SW 1271 (cell line): ENCODE measurements around the gene NCKAP5L.
A peak's percentile ranks its signal among the peaks of the same experiment; 100 is the strongest.
"Not testable (repeated sequence)": the region's sequence is repeated elsewhere in the genome, so short reads cannot be mapped to it uniquely, and the experiment has no call there.

Experiments
- DNase-seq, 2 experiments: peaks; one replicate each; lab custom pipeline; 2025; lab: John Stamatoyannopoulos, UW

The NCKAP5L gene

DNA sequence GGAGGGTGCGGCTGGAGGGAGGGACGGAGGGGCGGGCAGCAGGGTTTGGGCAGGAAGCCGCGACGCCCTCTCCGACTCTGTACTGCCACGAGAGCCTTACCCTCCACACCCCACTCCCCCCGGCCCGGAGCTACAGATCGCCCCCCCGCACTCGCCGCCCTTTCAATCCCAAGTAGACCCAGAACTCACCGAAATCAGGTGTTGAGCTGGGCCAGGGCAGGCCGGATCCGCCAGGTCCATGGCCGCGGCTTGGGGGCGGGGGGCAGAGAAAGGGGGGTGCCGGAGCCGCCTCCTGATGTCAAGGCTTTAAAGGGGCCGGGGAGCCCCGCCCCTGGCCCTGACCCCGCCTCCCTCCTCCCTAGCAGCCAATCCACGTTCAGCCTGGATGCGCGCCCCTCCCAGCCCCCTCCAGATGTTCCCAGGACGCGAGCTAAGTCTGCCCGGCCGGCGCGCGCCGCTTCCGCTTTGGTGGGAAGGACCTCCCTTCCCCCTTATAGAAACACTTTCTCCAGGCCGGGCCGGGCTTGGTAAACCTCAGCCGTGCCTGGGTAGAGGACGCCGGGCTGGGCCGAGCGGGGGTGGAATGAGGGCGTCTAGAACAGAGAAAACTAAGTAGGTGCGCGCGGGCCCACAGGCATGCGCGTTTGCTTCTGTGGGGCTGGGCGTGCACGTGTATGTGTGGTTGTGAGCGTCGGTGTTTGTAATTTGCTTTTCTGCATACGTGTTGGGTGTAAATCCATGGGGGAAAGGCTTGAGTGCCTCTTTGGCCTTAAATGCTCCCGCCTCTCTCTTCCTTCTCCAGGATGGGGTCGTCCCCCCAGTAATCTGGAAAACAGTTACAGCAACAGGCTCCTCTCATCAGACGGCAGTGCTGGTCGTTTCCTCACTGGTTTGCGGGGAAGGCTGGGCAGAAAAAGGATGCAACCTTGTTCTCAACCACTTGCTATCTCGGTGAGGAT is at the start of gene NCKAP5L:
Gene NCKAP5L, minus strand, starts transcription at position 281 of the 959 bp plus-strand sequence. CDS start 24,369 bp downstream, outside the sequence.
- DNase-seq, result peak; percentile 83 to 92

DNA sequence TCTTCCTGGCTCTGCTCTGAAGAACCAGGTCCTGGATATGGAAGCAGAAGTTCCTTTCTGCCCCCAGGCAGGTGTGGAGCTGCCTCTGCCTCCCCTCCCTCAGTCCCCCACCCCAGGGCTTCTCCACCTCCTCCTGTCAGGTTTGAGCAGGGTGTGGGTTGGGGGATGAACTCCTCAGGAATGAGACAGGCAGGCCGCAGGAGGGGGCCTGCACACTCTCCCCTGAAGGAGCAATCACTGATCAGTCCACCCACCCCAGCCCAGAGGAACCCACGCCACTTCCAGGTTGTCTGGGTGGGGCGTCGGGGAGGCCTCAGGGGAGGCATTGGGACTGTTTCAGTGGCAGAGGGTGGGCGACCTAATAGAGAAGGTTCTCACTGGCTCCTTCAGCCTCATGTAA is 48.9 kb upstream of the NCKAP5L start:
- no peak for DNase-seq

DNA sequence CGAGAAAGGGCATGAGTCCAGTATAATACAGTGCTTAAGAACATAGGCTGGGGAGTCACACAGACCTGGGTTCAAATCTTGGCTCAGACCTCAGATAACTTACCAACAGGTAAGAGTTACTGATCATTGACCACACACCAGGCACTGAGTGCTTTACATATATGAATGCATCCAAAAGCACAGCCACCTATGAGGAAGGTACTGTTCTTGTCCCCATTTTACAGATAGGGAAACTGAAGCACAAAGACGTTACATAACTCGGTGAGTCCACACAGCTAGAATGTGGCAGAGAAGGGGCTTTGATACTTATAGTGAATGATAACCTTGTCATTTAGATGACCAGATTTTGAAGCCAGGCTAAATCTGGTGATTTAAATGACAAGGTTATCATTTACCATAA is 47.9 kb upstream of the NCKAP5L start:
- no peak for DNase-seq

DNA sequence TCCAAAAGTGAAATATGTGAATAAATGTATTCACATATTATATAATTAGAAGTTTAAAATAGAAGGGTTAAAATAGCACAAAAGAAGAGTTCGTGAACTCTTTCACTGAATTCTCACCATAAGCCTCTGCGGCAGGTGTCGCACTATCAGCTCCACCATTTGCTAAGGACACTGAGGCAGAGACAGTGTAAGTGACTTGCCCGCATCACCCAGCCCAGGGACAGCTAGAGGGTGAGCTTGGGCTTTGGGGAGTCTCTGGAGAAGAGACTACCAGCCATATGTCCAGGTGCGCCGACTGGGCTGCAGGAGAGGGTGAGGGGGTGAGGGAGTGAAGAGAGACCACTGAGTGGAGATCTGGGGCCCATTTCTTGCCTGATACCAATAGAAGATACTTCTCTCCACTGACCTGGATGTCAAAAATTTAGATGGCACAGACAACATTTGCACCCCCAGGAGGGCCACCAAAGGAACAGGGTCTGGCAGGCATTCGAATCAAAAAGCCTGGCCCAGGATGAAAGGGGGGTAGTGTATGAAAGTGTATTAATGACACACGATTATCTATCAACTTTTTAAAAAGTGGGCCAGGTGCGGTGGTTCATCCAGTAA is 47.0 kb upstream of the NCKAP5L start:
- DNase-seq, result no peak

DNA sequence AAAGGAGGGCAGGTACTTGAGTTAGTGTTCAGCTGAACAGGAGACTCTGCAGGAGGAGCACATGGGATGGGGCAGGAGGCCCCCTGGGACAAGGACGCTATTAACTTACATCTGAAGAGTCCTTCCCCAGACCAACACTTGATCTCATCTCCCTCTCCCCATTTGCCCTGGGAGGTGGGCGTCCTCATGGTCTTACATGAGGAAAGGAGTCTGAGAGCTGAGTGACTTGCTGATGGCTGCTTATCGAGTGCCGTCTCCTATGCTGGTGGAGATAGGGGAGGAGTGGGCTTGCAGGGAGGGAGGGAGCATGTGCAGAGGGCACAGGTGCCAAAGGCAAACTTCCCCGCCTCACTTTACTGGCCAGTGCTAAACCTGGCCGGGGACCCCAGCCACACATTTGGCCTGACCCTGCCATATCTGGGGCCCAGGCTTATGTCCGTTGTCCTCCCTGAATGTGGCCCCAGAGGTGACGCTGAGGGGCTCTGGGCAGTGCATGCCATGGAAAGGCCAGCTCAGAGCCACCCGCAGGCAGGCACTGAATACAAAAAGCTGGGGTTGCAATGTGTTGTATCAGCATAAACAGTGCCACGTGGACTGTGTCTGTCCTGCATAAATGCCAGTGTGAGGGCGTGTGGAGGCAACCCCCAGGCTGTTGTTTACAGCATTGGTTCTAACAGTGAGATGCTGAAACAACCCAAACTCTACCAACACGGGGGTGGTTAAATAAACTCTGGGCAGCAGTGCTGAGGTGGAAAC is 46.1 kb upstream of the NCKAP5L start:
- DNase-seq, result no peak

- DNase-seq, result no peak
Measured at GRCh38 chr12:49873361-49873934, 45.2 kb upstream of the NCKAP5L start.

DNA sequence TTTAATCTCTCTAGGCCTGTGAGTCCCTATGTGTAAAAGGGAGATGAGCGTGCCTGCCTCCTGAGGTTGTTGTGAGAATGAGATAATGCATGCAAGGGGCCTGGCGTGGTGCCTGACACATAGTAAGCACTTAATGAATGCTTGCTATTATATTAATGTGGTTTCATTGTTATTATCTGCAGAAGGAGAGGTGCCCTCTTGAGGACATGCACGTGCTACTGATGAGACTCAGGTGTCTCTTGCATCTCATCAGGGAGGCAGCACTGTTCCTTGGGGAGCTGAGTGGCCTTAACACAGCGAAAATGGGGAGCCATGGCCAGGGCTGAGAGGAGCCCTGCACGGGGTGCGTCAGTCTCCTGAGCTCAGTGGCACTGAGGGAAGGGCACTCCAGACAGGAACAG is 44.6 kb upstream of the NCKAP5L start:
- DNase-seq, result no peak

DNA sequence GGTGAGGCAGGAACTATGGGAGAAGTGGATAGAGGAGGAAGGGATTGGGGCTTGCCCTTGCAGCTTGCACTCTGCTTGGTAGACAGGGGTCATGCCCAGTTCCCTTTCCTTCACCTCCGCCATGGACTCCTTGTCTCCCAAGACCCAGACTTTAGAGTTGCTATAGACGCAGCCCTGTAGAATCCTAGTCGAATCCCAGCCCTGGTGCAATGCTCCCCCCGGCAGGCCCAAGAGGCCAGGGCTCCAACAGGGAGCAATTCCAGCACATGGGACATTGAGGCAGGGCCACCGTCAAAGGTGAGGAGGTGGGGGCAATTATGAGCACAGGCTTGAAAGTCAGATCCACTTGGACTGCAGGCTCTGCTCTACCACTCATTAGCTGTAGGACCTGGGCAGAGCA is 44.2 kb upstream of the NCKAP5L start:
- no peak for DNase-seq

DNA sequence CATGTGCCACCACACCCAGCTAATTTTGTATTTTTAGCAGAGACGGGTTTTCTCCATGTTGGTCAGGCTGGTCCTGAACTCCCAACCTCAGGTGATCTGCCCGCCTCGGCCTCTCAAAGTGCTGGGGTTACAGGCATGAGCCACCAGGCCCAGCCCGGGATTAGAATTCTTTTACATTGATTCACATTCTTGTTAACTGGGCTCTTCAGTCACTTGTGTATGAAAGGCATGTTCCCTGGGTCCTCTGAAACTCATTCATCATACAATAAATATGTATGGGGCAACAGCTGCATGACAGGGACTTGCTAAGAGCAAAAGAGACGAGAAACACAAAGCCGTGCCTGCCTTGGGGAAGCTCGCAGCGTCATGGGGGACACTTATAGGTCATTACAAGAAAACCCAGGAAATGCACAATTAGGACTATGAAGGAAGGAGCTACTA is 43.6 kb upstream of the NCKAP5L start:
- DNase-seq, result not testable (repeated sequence)

DNA sequence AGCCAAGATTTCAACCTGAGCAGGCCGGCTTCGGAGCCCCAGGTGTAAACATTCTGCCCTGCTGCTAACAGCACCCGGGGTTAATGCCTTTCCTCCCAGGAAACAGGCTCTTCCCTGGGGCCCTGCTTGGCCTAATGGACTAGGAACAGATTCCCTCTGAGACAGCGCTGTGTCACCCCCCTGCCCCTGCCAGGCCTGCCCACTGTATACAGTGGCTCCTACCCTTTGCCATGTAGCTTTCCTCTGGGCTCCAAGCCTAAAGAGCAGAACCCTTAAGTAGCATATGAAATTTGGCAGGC is 43.0 kb upstream of the NCKAP5L start:
- no peak for DNase-seq

DNA sequence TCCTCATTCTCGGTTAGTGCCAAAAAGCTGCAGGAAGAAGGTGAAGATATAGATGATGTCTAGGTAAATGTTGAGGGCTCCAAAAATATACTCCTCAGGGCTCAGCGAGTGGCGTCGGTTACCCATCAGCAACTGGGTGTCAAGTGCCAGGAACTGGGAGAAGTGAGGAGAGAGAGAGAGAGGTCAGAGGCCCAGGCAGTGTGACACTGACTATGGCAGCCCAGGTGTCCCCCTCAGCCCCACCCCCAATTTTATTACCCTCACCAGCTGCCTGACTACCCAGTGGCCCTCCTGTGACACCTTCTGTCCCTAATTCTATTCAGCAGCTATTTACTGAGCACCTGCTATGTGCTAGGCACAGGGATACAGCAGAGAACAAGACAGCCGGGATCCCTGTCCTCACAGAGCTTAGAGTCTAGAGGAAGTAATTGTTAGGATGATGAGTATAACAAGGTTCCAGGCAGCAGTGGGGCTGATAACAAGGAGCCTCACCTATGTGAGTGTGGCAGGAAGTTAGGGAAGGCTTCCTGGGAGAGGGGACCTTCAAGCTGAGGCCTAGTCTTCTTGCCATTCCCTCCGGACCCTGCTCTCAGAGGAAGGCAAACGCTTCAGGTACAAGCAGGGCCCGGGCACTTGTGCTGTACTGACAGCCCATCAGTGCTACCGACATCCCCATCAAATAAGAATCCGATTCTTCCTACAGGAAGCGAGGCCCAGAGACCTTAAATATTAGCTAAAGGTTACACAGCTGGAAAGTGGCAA is 42.5 kb upstream of the NCKAP5L start:
- DNase-seq, result no peak

GRCh38 chr12:49869816-49870500 is 41.7 kb upstream of the NCKAP5L start:
- no peak for DNase-seq

- DNase-seq, result no peak
Measured at GRCh38 chr12:49868952-49869815, 41.0 kb upstream of the NCKAP5L start.

GRCh38 chr12:49868449-49868848 is 40.2 kb upstream of the NCKAP5L start:
- no peak for DNase-seq

DNA sequence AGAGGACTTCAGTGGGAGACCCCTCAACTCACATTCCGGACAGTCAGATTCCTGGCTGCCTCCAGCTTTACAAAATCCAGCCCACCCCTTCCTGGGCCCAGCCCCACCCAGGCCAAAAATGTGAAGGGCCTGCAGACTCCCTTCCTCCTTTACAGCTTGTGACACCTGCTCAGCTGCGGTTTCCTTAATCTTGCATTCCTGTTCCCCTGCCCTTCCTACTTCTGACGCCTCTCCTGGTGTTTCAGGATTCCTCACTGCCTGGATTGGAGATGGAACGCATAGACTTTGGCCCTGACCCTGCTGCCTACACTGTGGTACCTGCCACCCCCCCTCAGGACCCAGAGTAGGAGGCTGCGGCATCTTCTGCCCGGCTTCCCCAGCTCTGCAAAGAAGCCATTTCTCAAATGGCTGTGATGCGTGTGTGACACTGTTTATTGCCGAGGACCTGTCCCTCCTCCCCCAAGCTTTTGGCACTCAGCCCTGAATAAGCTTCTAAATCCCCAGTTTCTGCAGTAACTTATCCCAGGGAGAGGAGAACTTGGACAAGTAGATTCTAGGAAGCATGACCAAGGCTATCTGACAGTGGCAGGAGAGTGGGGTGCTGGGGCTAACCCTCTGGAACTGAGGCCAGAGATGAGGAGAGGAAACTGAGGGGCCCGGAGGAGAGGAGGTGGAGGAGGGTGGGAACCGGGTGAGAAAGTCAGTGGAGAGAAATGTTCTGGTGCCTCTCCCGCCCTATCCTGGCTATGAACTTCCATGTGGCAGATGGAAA is 39.5 kb upstream of the NCKAP5L start:
- DNase-seq, result no peak

DNA sequence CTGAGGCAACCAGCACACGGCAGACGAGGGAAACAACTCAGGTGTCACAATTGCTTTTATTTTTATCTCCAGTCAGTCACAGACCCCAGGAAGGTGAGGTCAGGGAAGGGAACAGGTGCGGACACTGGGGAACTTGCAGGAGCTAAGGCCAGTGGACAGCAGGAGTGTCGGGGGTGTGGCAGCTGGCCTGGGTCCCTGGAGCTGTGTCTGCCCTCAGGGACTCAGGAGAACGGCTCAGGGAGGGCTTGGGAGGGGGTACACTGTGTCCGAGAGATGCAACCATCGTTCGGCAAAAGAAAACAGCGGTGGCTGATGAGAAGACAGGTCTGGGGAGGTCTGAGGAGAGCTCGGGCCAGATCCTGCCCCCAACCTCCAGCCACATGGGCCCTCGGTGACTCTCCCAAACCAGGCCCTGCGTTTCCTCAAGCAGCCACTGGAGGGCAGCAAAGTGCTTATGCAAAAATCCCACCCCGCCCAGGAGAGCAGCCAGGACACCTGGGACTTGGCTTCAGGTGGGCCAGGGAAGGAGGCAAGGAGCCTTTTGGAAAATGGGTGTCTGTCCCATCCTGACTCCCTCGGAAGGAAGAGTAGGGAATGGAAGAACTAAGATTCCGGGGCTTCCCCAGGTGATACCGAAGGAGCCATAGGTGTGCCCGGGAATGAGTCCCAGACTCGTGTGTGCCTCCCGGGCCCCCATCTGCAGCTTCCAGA is 38.8 kb upstream of the NCKAP5L start:
- peak in 1 of 2 experiments; percentile 36 for DNase-seq

DNA sequence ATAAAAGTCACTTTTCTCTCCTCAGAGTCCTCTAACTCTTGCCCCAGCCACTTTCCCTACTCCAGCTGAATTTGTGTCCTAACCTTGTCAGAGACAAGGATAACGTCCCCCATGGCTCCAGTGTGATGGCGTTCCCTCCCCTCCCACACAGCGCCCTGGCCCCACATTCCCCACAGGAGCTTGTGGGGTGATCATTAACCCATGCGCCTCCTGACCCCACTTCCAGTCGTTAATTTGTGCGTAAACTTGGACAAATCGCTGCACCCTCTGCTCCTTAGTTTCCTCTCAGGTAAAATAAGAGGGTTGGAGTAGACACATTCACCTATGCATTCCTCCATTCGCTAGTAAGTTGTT is 37.5 kb upstream of the NCKAP5L start:
- DNase-seq, result no peak

DNA sequence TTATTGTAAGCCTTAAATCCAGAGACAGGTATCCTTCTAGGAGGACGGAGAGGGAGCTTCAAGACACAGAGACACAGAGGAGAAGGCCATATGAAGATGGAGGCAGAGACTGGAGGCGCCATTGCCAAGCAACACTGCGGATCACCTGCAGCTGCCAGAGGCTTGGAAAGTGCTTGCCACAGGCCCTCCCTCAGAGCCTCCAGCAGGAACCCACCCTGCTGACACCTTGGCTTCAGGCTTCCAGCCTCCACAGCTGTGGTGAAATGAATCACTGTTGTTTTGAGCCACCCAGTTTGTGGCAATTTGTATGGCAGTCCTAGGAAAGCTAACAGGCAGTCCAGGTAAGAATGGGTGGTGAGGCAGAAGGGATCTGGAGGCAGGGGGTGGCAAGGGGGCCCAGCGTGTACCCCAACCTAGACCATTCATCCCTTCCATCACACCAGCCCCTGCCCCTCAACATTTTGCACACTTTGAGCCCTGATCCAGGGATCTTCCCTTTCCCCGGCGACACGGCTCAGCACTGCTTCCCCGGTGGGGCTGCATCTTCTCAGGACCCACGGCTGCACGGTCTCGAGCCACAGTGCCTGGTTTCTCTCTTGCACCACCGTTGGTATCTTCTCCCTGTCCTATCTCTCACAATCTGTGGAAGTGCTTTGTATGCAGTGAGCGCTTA is 37.0 kb upstream of the NCKAP5L start:
- no peak for DNase-seq
